ENCODE measurements around the gene OR13C3.
"Not testable (repeated sequence)": the region's sequence is repeated elsewhere in the genome, so short reads cannot be mapped to it uniquely, and the experiment has no call there.

Gene OR13C3

DNA sequence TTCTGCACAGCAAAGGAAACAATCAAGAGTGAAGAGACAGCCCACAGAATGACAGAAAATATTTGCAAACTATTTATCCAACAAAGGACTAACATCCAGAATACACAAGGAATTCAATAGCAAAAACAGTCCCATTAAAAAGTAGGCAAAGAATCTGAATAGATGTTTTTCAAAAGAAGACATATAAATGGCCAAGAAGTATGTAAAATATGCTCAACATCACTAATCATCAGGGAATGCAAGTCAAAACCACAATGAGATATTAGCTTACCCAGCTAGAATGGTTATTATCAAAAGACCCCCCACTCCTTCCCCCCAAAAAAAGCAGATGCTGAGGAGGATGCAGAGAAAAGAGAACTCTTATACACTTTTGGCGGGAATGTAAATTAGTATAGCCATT is 18.9 kb upstream of the OR13C3 start:
- no peaks in the 10 kb centered on the region for H3K27me3 ChIP-seq (ENCODE audit: insufficient read depth, low read depth)
- no peaks in the 10 kb centered on the region for H3K79me2 ChIP-seq (ENCODE audit: insufficient read depth, low read depth)
- no peak overlapping the region for H3K4me3 ChIP-seq (IDR thresholded peaks at IDR 0.05; ENCODE audit: insufficient read depth, low read depth, low read length)
- no peaks in the 10 kb centered on the region for H3K4me1 ChIP-seq (ENCODE audit: low read depth, poor library complexity, severe bottlenecking)
- H3K9ac ChIP-seq = no peak overlapping the region
- H3K36me3 ChIP-seq (ENCODE audit: insufficient read depth) = no peaks in the 10 kb centered on the region
- TF ChIP-seq CTCF (conservative IDR thresholded peaks at IDR 0.05; ENCODE audit: low read depth, low read length) = no peak
- no peak overlapping the region for H2AFZ ChIP-seq (ENCODE audit: low read depth)
- H3K27ac ChIP-seq = no peak overlapping the region
- H4K20me1 ChIP-seq (ENCODE audit: insufficient read depth) = no peaks in the 10 kb centered on the region
- H3K4me2 ChIP-seq = no peak overlapping the region

DNA sequence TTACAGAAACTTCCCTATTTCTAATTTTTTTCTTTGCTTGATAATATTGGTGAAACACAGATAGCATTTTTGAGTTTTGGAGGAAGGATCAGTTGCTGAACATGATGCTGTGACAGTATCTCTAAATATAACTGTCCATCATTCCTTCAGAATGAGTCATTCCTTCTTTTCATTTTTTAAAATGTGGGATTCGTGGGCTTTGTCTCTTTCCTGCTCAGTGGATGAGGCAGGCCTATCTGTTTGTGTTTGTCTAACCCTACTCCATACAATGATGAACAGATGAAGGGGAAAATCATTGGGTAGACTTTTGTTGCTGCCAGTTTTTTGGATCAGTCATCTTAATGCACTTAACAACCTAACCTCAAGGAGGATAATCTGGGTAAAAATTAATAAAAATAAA is 16.6 kb upstream of the OR13C3 start:
- Histone ChIP-seq H3K27ac (no peak overlapping the region), H2AFZ (ENCODE audit: low read depth) (no peak overlapping the region), H4K20me1 (ENCODE audit: insufficient read depth) (no peaks in the 10 kb centered on the region), H3K36me3 (ENCODE audit: insufficient read depth) (no peaks in the 10 kb centered on the region), H3K4me2 (no peak overlapping the region), H3K79me2 (ENCODE audit: insufficient read depth, low read depth) (no peaks in the 10 kb centered on the region), H3K9ac (no peak overlapping the region), H3K4me1 (ENCODE audit: low read depth, poor library complexity, severe bottlenecking) (no peaks in the 10 kb centered on the region), H3K27me3 (ENCODE audit: insufficient read depth, low read depth) (no peaks in the 10 kb centered on the region), H3K4me3 (IDR thresholded peaks at IDR 0.05; ENCODE audit: insufficient read depth, low read depth, low read length) (no peak overlapping the region)
- no peak for TF ChIP-seq CTCF (conservative IDR thresholded peaks at IDR 0.05; ENCODE audit: low read depth, low read length)

- H2AFZ ChIP-seq (ENCODE audit: low read depth) = no peak overlapping the region
- H3K4me1 ChIP-seq (ENCODE audit: low read depth, poor library complexity, severe bottlenecking) = no peaks in the 10 kb centered on the region
- no peak overlapping the region for H3K4me3 ChIP-seq (IDR thresholded peaks at IDR 0.05; ENCODE audit: insufficient read depth, low read depth, low read length)
- H3K27ac ChIP-seq = no peak overlapping the region
- no peak overlapping the region for H3K4me2 ChIP-seq
- no peak overlapping the region for H3K9ac ChIP-seq
- no peaks in the 10 kb centered on the region for H4K20me1 ChIP-seq (ENCODE audit: insufficient read depth)
- H3K27me3 ChIP-seq (ENCODE audit: insufficient read depth, low read depth) = no peaks in the 10 kb centered on the region
- no peaks in the 10 kb centered on the region for H3K36me3 ChIP-seq (ENCODE audit: insufficient read depth)
- no peaks in the 10 kb centered on the region for H3K79me2 ChIP-seq (ENCODE audit: insufficient read depth, low read depth)
- TF ChIP-seq CTCF (conservative IDR thresholded peaks at IDR 0.05; ENCODE audit: low read depth, low read length) = no peak
Measured at GRCh38 chr9:104544644-104545043, 8.0 kb upstream of the OR13C3 start.

GRCh38 chr9:104539275-104539674 is 2.6 kb upstream of the OR13C3 start:
- H3K27ac ChIP-seq = no peak overlapping the region
- no peaks in the 10 kb centered on the region for H3K36me3 ChIP-seq (ENCODE audit: insufficient read depth)
- no peaks in the 10 kb centered on the region for H3K27me3 ChIP-seq (ENCODE audit: insufficient read depth, low read depth)
- H3K4me2 ChIP-seq = no peak overlapping the region
- no peaks in the 10 kb centered on the region for H4K20me1 ChIP-seq (ENCODE audit: insufficient read depth)
- TF ChIP-seq CTCF (conservative IDR thresholded peaks at IDR 0.05; ENCODE audit: low read depth, low read length) = no peak
- H3K9ac ChIP-seq = no peak overlapping the region
- no peaks in the 10 kb centered on the region for H3K4me1 ChIP-seq (ENCODE audit: low read depth, poor library complexity, severe bottlenecking)
- no peak overlapping the region for H3K4me3 ChIP-seq (IDR thresholded peaks at IDR 0.05; ENCODE audit: insufficient read depth, low read depth, low read length)
- no peaks in the 10 kb centered on the region for H3K79me2 ChIP-seq (ENCODE audit: insufficient read depth, low read depth)
- no peak overlapping the region for H2AFZ ChIP-seq (ENCODE audit: low read depth)

GRCh38 chr9:104527109-104527508 is 9.5 kb downstream of the OR13C3 start, which contains the start of gene OR13C4:
TSS of gene OR13C4 (minus strand) at chr9:104527209. CDS start at chr9:104527209, 0 bp downstream.
- Histone ChIP-seq H2AFZ (ENCODE audit: low read depth) (no peak within 1 kb of the TSS), H3K4me1 (ENCODE audit: low read depth, poor library complexity, severe bottlenecking) (no peaks in the 10 kb centered on the region), H3K27me3 (ENCODE audit: insufficient read depth, low read depth) (no peaks in the 10 kb centered on the region), H3K9ac (no peak within 1 kb of the TSS), H3K36me3 (ENCODE audit: insufficient read depth) (no peaks in the 10 kb centered on the region), H4K20me1 (ENCODE audit: insufficient read depth) (no peaks in the 10 kb centered on the region), H3K79me2 (ENCODE audit: insufficient read depth, low read depth) (no peaks in the 10 kb centered on the region), H3K27ac (no peak within 1 kb of the TSS), H3K4me3 (IDR thresholded peaks at IDR 0.05; ENCODE audit: insufficient read depth, low read depth, low read length) (no peak within 1 kb of the TSS), H3K4me2 (no peak within 1 kb of the TSS)
- TF ChIP-seq CTCF (conservative IDR thresholded peaks at IDR 0.05; ENCODE audit: low read depth, low read length) = no peak

DNA sequence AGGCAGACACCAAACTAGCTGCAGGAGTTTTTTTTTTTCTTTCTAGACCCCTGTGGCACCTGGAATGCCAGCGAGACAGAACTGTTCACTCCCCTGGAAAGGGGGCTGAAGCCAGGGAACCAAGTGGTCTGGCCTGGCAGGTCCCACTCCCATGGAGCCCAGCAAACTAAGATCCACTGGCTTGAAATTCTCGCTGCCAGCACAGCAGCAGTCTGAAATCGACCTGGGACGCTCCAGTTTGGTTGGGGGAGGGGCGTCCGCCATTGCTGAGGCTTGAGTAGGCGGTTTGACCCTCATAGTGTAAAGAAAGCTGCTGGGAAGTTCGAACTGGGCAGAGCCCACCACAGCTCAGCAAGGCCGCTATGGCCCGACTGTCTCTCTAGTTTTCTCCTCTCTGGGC is 16.4 kb downstream of the OR13C3 start:
- not testable (repeated sequence) for H3K79me2 ChIP-seq (ENCODE audit: insufficient read depth, low read depth); H3K4me1 ChIP-seq (ENCODE audit: low read depth, poor library complexity, severe bottlenecking); H2AFZ ChIP-seq (ENCODE audit: low read depth); H3K36me3 ChIP-seq (ENCODE audit: insufficient read depth); H3K9ac ChIP-seq; H3K27ac ChIP-seq; H4K20me1 ChIP-seq (ENCODE audit: insufficient read depth); H3K4me2 ChIP-seq; H3K4me3 ChIP-seq (IDR thresholded peaks at IDR 0.05; ENCODE audit: insufficient read depth, low read depth, low read length); H3K27me3 ChIP-seq (ENCODE audit: insufficient read depth, low read depth)

All from KMS-11 (cell line).